AG10803 (cell line): ENCODE results near the gene MAP1LC3B2.

ENCODE experiments used
- DNase-seq: peaks from one replicate; pipeline ENCODE4 v3.0.0; 2010; ENCODE audit warnings: low read depth
- H3K4me3 ChIP-seq: 2 replicates; pipeline ENCODE4 v1.5.1; 2011; ENCODE audit warnings: mild to moderate bottlenecking, low read length, control low read depth
- CTCF ChIP-seq: conservative IDR thresholded peaks from 2 replicates; pipeline ENCODE4 v1.5.1; 2011; ENCODE audit warnings: mild to moderate bottlenecking, low read length, control low read depth, inconsistent platforms

MAP1LC3B2 gene

DNA sequence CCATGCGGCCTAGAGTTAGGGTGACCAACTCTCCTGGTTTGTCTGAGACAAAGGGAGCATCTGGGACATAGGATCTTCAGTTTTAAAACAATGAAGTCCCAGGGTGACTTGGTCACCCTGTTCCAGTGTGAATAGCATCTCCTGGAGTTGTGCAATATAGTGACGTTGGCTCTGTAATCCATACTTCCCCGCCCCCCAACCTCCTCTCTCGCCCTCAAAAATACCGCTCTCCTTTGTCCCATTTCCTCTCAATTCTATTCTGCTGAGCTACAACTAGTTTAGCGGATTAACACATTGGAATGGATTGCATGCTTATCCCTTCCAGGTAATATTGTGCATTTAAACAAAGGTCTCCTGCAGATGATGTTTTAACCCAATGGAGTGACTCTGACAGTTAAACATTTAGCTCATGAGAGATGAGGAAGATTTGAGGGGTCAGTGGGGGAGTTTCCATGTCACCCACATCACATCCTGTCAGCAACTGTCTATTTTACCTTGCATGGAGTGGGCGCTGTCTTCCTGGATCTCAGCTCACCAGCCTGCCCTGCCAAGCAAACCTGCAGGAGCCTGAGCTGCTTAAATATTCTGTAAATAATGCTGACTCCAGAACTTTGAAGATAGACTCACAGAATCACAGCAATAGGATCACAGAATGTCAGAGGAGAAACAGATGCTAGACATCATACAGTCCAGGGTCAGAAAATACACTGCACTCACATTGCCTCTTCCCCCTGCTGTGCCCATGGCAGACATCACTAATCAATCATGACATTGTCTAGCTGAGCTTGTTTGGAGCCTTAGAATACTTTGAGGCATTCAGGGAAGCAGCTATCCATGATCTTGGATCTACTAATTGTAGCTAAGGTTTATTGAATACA is 43.0 kb downstream of the MAP1LC3B2 start:
- TF ChIP-seq CTCF = no peak
- no peak overlapping the region for H3K4me3 ChIP-seq
- DNase-seq = no peak

- no peak for DNase-seq
- no peak for TF ChIP-seq CTCF
Measured at GRCh38 chr12:116603546-116604177, 44.5 kb downstream of the MAP1LC3B2 start.

GRCh38 chr12:116604178-116604895 is 45.2 kb downstream of the MAP1LC3B2 start:
- DNase-seq = peak; percentile 57
- no peak for TF ChIP-seq CTCF

More at GRCh38 chr12:116603546-116604177, 44.5 kb downstream of the MAP1LC3B2 start:
- no peak overlapping the region for H3K4me3 ChIP-seq

GRCh38 chr12:116604951-116605641 is 45.9 kb downstream of the MAP1LC3B2 start:
- DNase-seq = peak; percentile 45
- peak overlapping the region; percentile 52 for H3K4me3 ChIP-seq
- no peak for TF ChIP-seq CTCF

More at GRCh38 chr12:116604178-116604895, 45.2 kb downstream of the MAP1LC3B2 start:
- peak overlapping the region; percentile 52 for H3K4me3 ChIP-seq

- no peak for TF ChIP-seq CTCF
- no peak overlapping the region for H3K4me3 ChIP-seq
- DNase-seq = no peak
Measured at GRCh38 chr12:116606397-116606796, 47.2 kb downstream of the MAP1LC3B2 start.

DNA sequence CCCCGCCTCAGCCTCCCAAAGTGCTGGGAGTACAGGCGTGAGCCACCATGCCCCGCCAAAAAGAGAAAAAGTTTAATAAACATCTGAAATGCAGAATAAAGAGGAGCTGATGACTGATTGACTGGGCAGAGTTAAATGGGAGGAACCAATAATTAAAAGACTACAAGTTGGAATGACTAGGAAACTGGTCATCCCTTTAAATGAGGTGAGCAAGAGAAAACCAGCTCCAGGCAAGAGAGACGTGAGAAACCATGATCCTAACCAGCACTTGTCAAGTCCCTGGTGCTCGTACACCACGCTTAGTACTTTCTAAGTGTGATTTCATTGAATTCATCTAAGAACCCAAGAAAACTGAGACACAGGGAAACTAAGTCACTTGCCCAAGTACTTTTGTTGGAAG is 47.9 kb downstream of the MAP1LC3B2 start:
- H3K4me3 ChIP-seq = no peak overlapping the region
- TF ChIP-seq CTCF = no peak
- DNase-seq = no peak
